HG02885 (cell line): ENCODE results near the gene ANK3.

Experiments
- ATAC-seq: cut with Tn5 transposase; IDR thresholded peaks from one replicate; pipeline ENCODE4 v1.9.1; 2021; ENCODE audit warnings: mild to moderate bottlenecking; ENCODE audit not compliant: unreplicated experiment, poor library complexity

ANK3 gene

GRCh38 chr10:60200682-60201053 is 189.0 kb downstream of the ANK3 start:
- no peak for ATAC-seq

- no peak for ATAC-seq
These were observed 189.5 kb downstream of the ANK3 start for GRCh38 chr10:60200012-60200681.

- ATAC-seq, result no peak
These were observed 192.5 kb downstream of the ANK3 start for GRCh38 chr10:60197206-60197605.

- ATAC-seq, result no peak
These were observed 195.3 kb downstream of the ANK3 start for GRCh38 chr10:60194421-60194820.

GRCh38 chr10:60192946-60193345 is 196.7 kb downstream of the ANK3 start:
- ATAC-seq, result no peak

GRCh38 chr10:60189861-60190475 is 199.7 kb downstream of the ANK3 start:
- ATAC-seq, result no peak

- ATAC-seq, result no peak
These were observed 201.1 kb downstream of the ANK3 start for GRCh38 chr10:60188548-60188947.

GRCh38 chr10:60187691-60188090 is 202.0 kb downstream of the ANK3 start:
- ATAC-seq, result no peak

- no peak for ATAC-seq
These were observed 203.2 kb downstream of the ANK3 start for GRCh38 chr10:60186315-60187071.

- no peak for ATAC-seq
These were observed 204.3 kb downstream of the ANK3 start for GRCh38 chr10:60185421-60185820.

- ATAC-seq, result no peak
These were observed 207.0 kb downstream of the ANK3 start for GRCh38 chr10:60182691-60183090.

GRCh38 chr10:60176925-60177324 is 212.8 kb downstream of the ANK3 start:
- no peak for ATAC-seq

GRCh38 chr10:60175441-60175971 is 214.2 kb downstream of the ANK3 start:
- ATAC-seq, result no peak

- no peak for ATAC-seq
These were observed 217.2 kb downstream of the ANK3 start for GRCh38 chr10:60172363-60172990.

- ATAC-seq, result no peak
These were observed 218.2 kb downstream of the ANK3 start for GRCh38 chr10:60171436-60172013.

GRCh38 chr10:60170250-60170649 is 219.4 kb downstream of the ANK3 start:
- ATAC-seq, result no peak

GRCh38 chr10:60169111-60169510 is 220.6 kb downstream of the ANK3 start:
- ATAC-seq, result no peak

- no peak for ATAC-seq
These were observed 222.6 kb downstream of the ANK3 start for GRCh38 chr10:60167050-60167449.

- no peak for ATAC-seq
These were observed 225.9 kb downstream of the ANK3 start for GRCh38 chr10:60163786-60164185.

- no peak for ATAC-seq
These were observed 227.0 kb downstream of the ANK3 start for GRCh38 chr10:60162631-60163030.
